Measurements from ENCODE around the gene CELF3.

CELF3 gene

GRCh38 chr1:151720554-151720953, 4.0 kb upstream of the CELF3 start:
- DNase-seq: peak in 1 of 2 donors; percentile 38

DNA sequence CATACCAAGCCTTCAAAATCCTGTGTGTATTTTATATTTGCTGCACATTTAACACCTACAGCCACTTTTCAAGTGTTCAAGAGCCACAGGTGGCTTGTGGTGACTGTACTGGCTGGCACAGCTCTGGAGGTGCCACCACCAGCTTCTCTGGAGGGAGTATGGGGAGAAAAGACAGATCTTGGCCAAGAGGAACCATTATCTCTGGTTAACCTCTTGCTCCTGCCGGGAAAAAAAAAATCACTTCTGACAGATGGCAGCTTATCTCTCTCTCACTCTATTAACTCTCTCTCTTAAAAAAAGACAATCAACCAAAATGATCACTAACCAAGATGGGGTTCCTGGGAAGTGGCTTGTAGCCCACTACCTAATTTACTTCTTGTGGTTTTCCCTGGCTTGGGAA, 3.5 kb upstream of the CELF3 start:
- no peak for DNase-seq

- DNase-seq: no peak
Observed at GRCh38 chr1:151718666-151719065, 2.1 kb upstream of the CELF3 start.

DNA sequence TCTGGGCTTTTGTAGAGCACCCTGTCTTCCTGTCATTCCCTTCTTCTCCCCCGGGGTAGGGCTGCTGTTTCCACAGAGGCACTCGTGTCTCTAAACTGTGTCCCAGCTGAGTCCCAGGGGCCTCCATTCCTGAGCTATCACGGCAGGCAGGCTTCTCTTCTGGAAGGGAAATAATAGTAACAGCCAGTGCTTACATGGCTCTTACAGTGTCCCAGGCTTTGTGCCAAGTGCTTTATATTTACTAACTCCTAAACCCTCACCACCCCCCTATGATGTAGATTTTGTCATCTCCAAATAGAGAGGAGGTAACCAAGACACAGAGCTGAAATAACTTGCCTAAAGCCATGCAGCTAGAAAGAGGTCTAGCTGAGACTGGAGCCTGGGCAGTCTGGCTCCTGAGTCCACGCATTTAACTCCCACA, 1.4 kb upstream of the CELF3 start:
- DNase-seq: no peak

DNA sequence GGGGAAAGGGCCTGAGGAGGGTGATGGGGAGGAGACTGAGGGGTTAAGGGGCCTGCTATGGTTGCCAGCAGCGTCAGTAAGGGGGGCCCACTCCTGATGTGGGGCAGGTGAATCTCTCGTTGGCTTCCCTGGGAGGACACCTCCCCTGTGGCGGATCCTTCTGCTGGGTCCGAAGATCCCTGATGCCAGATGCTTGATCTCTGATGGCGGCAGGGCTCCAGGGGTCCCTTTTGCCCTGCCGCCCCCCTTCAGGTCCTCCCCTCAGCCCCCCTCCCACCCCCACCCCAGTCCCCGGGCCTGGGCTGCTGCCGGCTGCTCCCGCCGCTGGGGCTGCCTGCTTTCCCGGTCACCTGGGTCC, 219 bp downstream of the CELF3 start:
- no peak for DNase-seq

DNA sequence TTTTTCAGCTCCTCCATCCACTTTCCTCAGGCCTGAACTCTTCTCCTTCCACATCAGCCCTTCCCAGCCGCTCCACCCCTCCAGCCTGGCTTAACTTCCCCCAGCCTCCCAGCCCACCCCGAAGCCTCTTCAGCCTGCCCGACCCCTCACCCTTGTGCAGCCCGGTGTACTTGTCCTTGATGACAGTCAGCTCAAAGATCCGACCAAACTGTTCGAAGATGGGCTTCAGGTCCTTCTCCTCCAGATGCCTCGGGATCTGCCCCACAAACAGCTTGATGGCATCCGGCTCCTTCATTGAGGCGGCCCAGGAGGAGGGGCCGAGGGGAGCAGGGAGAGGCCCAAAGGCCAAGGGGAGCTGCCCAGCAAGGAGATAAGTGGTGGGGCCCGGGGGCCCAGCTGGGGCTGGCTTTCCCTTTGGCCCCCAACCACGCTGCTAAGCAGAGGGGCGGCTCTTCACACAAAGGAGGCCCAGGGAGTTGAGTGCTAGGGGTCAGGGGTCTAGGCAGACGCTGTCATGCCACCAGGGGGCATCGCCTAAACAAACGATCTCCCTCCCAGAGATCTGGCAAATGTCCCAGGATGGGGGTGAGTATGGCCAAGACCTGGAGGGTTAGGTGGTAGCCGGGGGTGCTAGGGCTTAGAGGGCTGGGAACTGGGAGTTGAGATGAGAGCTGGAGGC, 738 bp downstream of the CELF3 start:
- DNase-seq: no peak

GRCh38 chr1:151714820-151715725, 1.5 kb downstream of the CELF3 start:
- DNase-seq: no peak

DNA sequence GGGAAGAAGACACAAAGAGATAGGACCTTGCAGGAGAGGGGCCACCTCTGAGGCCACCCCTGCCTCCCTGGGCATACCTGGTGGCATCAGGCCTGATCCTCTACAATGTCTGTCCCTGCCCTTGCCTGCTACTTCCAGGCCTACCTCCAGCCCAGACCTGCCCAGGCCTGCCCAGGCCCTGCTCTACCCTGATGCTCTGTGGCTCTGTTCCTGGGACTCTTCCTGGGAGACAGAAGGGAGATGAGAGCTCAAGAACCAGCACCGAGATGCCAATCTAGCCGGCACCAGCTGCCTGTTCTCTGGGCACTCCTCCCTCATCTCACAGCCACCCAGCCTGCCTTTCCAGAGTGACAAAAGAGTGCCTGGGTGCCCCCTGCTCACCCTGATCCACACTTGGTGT, 2.7 kb downstream of the CELF3 start:
- DNase-seq: no peak

GRCh38 chr1:151713044-151713443, 3.6 kb downstream of the CELF3 start:
- no peak for DNase-seq

GRCh38 chr1:151711951-151712350, 4.7 kb downstream of the CELF3 start:
- no peak for DNase-seq

DNA sequence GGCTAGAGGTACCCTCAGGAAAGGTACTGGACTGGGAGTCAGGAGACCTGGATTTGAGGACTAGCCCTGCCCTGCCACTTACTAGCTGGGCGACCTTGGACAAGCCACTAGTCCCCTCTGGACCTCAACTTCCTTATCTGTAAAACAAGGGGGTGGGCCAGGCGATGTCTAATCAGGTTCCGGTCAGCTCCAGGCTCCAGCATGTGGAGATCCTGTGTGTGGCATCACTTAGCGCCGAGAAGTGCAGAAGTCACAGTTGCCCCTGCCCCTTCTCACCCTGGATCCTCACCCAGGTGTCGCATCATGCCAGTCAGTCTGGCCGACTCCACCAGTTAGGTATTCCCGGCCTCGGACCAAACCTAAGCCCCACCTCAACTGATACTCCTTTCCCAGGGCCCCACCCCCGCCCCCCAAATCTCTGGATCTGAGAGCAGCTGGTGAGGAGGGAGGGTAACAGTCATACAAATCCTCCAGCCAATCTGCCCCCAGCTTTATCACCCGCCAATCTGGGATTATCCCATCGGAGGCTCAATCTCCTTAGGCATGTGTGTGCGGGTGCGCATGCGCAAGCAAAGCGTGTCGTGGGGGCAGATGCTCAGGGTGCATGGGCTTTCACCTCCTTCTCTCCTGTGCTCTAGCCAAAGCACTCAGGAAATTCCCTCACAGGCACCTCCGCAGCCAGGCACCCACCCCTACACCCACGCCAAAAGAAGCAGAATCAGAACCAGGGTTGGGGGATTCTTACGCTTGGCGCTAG, 5.4 kb downstream of the CELF3 start:
- DNase-seq: no peak

- peak in 1 of 2 donors; percentile 45 for DNase-seq
Observed at GRCh38 chr1:151710187-151710840, 6.3 kb downstream of the CELF3 start.

GRCh38 chr1:151708891-151709290, 7.7 kb downstream of the CELF3 start:
- no peak for DNase-seq

DNA sequence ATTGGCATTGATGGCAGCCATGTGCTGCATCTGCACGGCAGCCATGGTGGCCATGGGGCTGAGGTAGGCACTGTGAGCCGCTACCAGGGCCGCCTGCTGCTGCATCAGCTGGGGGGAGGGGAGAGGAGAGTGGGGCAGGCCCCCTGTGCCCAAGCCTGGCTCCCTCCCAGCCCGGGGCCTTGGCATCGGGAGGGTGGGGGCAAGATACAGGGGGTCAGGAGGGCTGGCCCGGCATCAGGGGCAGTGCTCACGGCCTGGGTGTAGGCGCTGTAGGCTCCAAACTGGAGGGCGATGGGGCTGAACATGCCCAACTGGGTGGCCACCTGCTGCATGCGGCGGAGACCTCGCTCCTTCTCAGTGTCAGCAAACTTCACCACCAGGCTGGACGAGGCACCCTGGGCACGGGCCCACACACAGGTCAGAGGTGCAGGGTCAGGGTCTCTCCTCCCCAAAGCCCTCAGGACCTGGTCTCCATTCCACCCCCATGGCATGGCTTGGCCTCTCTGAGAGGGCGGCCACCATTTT, 9.0 kb downstream of the CELF3 start:
- no peak for DNase-seq

DNA sequence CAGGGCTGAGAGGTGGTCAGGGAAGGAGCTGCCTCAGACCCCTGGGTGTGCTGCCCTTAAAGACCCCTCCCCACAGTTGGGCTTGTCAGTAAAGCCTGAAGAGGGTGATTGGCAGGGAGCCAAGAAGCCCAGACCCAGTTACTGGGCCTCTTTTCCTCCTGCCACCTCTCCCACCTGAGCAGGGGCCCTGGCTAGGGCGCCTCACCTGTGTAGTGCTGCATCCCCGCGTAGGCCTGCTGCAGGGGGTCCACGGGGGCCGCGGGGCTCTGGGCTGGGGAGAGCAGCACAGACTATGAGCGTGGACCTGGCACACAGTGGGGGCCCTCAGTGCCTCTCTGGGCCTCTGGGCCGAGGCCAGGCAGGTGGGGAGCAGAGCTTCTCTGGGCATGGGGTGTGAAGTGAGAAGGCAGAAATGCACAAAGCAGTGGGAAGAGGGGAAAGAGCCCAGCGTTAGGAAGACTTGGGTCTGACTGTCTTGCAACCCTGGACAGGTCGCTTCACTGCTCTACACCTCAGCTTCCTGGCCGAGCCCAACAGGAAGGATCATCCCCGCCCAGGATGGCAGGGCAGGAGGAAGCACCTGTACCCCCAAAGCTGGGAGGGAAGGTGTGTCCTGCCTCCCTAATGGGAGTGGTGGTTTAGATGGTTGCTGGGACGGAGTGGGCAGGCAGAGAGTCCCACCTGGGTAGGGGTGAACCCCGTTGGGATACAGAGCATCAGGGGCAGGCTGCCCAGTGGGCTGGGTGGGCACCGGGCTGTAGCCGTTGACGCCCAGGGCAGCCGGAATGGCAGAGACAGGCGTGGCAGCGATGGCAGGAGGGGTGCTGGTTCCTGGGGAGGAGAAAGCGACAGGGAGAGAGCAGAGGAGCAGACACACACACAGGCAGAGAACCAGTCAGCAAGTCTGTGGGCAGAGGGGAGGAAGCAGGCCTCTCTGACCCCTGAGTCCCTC, 9.9 kb downstream of the CELF3 start:
- no peak for DNase-seq

DNA sequence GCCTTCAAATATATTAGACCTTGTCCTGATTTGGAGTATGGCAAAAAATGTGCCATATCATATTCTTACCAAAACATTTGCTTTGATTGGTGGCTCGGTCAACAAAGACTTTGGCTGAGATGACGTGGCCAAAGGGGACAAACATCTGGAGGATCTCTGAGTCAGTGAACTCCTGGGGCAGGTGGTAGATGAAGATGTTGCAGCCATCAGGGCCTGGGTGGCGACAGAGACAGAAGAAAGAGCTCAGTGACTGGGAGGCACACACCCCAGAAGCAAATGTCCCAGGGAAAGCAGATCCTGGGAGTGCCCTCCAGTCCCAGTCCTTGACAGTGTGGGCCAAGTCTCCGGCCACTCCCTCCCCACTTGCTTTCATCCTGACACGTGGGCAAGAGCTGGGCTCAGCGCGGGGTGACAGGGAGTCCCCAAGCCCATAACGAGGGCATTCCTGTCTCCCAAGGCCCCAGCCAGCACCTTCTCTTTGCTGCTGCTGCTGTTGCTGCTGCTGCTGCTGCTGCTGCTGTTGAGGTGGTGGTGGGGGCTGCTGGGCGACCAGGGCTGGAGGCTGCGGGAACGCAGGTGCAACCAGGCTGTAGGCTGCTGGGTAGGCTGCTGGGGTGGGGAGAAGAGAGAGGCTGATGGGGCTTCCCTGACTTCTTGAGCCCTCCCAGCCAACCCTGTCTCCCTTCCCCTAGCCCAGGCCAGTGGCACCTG, 10.7 kb downstream of the CELF3 start:
- DNase-seq: no peak

DNA sequence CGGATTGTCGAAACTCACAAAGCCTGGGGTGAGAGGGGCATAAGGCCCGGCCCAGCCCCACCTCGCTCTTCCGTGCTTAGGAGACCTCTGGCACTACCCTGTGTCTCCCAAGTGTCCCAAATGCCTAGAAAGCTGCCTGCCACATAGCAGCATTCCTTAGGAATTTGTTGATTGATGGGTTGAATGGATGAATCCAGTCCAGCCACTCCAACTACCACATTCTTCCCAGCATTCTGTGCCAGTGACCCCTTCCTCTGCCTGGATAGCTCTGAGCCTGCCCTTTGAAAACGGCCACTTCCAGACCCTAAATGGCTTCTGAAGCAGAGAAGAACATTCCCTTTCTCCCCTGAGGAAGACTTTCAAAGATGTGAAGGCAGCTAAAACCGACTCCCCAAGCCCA, 11.5 kb downstream of the CELF3 start:
- DNase-seq: no peak

GRCh38 chr1:151704246-151704645, 12.4 kb downstream of the CELF3 start:
- no peak for DNase-seq

DNA sequence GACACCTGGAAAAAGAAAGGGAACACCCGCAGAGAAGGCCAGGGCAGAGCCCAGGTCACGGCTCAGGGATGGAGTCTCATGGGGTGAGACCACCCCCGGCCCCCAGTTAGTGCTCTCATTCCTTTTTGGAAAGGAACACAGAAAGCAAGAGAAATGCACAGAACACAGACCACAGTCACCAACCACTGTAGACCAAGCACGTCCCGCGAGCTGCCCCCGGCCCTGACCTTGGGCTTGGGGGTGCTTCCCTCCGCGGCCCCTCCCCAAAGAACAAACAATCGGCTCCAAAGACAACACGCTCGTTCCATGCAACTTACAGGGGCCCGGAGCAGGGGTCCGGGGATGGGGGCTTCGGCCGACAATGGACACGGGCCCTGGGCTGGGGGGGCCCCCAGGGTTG, 12.8 kb downstream of the CELF3 start:
- no peak for DNase-seq

GRCh38 chr1:151702936-151703335, 13.7 kb downstream of the CELF3 start:
- DNase-seq: no peak

GRCh38 chr1:151701515-151701914, 15.1 kb downstream of the CELF3 start:
- DNase-seq: no peak

Measured in inflammatory macrophage treated with lipopolysaccharide for 1 hour (primary cell).